GM12875 (cell line): ENCODE results near the gene CTPS1.

ENCODE experiments used
- H3K4me3 ChIP-seq: one replicate; pipeline ENCODE4 v1.5.1; 2011; ENCODE audit warnings: low read depth, low read length, control low read depth
- CTCF ChIP-seq: IDR thresholded peaks from 2 replicates; pipeline ENCODE4 v1.5.1; 2011; ENCODE audit warnings: low read depth, mild to moderate bottlenecking, control low read depth, inconsistent platforms, low read length, moderate library complexity, borderline replicate concordance; ENCODE audit not compliant: insufficient read depth

Gene CTPS1

GRCh38 chr1:40989066-40989465 lies 9.6 kb downstream of the CTPS1 start:
- no peak overlapping the region for H3K4me3 ChIP-seq
- no peak for TF ChIP-seq CTCF

GRCh38 chr1:40997096-40997495 lies 17.6 kb downstream of the CTPS1 start:
- no peak overlapping the region for H3K4me3 ChIP-seq

GRCh38 chr1:40998668-40999067 lies 19.2 kb downstream of the CTPS1 start:
- TF ChIP-seq CTCF = no peak
- H3K4me3 ChIP-seq = no peak overlapping the region

More at GRCh38 chr1:40997096-40997495, 17.6 kb downstream of the CTPS1 start:
- TF ChIP-seq CTCF = no peak

- no peak for TF ChIP-seq CTCF
- no peak overlapping the region for H3K4me3 ChIP-seq
These were observed 23.7 kb downstream of the CTPS1 start for GRCh38 chr1:41003127-41003639.

- TF ChIP-seq CTCF = peak; percentile 63
- no peak overlapping the region for H3K4me3 ChIP-seq
These were observed 24.2 kb downstream of the CTPS1 start for GRCh38 chr1:41003640-41004220.

- no peak for TF ChIP-seq CTCF
These were observed 26.4 kb downstream of the CTPS1 start for GRCh38 chr1:41005876-41006275.

GRCh38 chr1:41006942-41007865 lies 27.7 kb downstream of the CTPS1 start:
- no peak for TF ChIP-seq CTCF
- no peak overlapping the region for H3K4me3 ChIP-seq

More at GRCh38 chr1:41005876-41006275, 26.4 kb downstream of the CTPS1 start:
- no peak overlapping the region for H3K4me3 ChIP-seq
